K562 (cell line): ENCODE measurements around the gene CPLANE2. TPM values are rescaled to one million over a fixed set of nuclear protein-coding genes. Genes with fewer than 3 reads are reported as not detected.

ENCODE experiments used
- BCL6 ChIP-seq: fragments of 250-450 bp; sonication (Bioruptor Pico); IDR thresholded peaks from 2 replicates; pipeline ENCODE4 v1.4.0; 2020
- CHAMP1 ChIP-seq: fragments of 450-650 bp; IDR thresholded peaks from 2 replicates; pipeline ENCODE4 v1.6.1; 2016; ENCODE audit warnings: mild to moderate bottlenecking
- E4F1 ChIP-seq: fragments of 250-450 bp; sonication (Bioruptor Pico); IDR thresholded peaks from 2 replicates; pipeline ENCODE4 v1.5.0; 2021; ENCODE audit warnings: mild to moderate bottlenecking, borderline replicate concordance
- MBD1 ChIP-seq: fragments of 250-450 bp; sonication (Bioruptor Pico); IDR thresholded peaks from 2 replicates; pipeline ENCODE4 v1.8.0; 2022; ENCODE audit warnings: inconsistent platforms
- NFXL1 ChIP-seq: fragments of 450-650 bp; formaldehyde crosslinking; IDR thresholded peaks from 2 replicates; pipeline ENCODE4 v1.4.0; 2021; ENCODE audit warnings: mild to moderate bottlenecking
- PBX2 ChIP-seq, 2 experiments: IDR thresholded peaks in 1 of 2; conservative IDR thresholded peaks in 1 of 2; 2 replicates each; pipeline ENCODE4 v1.6.1; 2016; ENCODE audit warnings: low read depth in 2 of 2, mild to moderate bottlenecking in 1 of 2, missing compliant biosample characterization in 1 of 2, missing genetic modification characterization in 1 of 2, moderate library complexity in 1 of 2
- SFPQ ChIP-seq: fragments of 200-400 bp; formaldehyde crosslinking; IDR thresholded peaks from 2 replicates; pipeline ENCODE4 v1.6.1; 2017; ENCODE audit warnings: mild to moderate bottlenecking, low read depth, low read length, moderate library complexity
- ZBTB5 ChIP-seq: fragments of 450-650 bp; IDR thresholded peaks from 2 replicates; pipeline ENCODE4 v1.6.1; 2017; ENCODE audit warnings: antibody characterized with exemption
- polyA plus RNA-seq, 8 experiments: library from polyadenylated mRNA; depleted of rRNA in 4 of 8; stranded (reverse) in 5 of 8; unstranded in 3 of 8; fragments of >200 nt; fragmentation: Nextera tagmentation in 2 of 8; fragmentation: Illumina TruSeq in 1 of 8; extraction: Ambion mirVana in 2 of 8; extraction: Trizol in 1 of 8; gene quantifications; 2 replicates each; pipeline versions ENCODE4 v1.2.1 to v1.2.3, GENCODE V29; 2011 to 2014; ENCODE audit warnings: inconsistent platforms in 1 of 8, missing spikeins in 1 of 8
- total RNA-seq, 7 experiments: library from RNA; depleted of rRNA in 6 of 7; stranded (reverse); fragments of >200 nt in 6 of 7; fragmentation: Illumina TruSeq in 2 of 7; extraction: Trizol in 2 of 7; gene quantifications; 2 replicates each; pipeline versions ENCODE4 v1.2.1 to v1.2.3, GENCODE V29; 2011 to 2021; ENCODE audit warnings: low replicate concordance in 1 of 7

CPLANE2 gene
- total and polyA plus RNA-seq, 9 of the 15 experiments (the other 6 are each of a cell fraction or from before 2014, with no cell fraction given) = 0.17 to 20.9 (median 8.1) TPM

- TF ChIP-seq PBX2 (CRISPR knock-in tag; IDR thresholded peaks at IDR 0.05; ENCODE audit: low read depth) (no peak), PBX2 (tag; conservative IDR thresholded peaks at IDR 0.05; ENCODE audit: low read depth) (peak; percentile 52; the same call in 1 of the 2 replicates), MBD1 (CRISPR knock-in tag) (0 out of 2 replicates have a peak, but pooled peaks have one; percentile 47), CHAMP1 (peak; percentile 63; the same call in 1 of the 2 replicates), NFXL1 (CRISPR knock-in tag) (peak; percentile 87), E4F1 (CRISPR knock-in tag) (0 out of 2 replicates have a peak, but pooled peaks have one; percentile 16), SFPQ (no peak), BCL6 (CRISPR knock-in tag) (peak; percentile 72), ZBTB5 (no peak)
These were observed 11.9 kb upstream of the CPLANE2 start (continued) for GRCh38 chr1:16248603-16249516.
